Adrenal gland (tissue), 12 donors: ENCODE results near the gene DNPEP. TPM values are rescaled to one million over a fixed set of nuclear protein-coding genes. Genes with fewer than 3 reads are reported as not detected.

Source experiments
- DNase-seq, 7 donors: peaks; one replicate each; pipeline ENCODE4 v3.0.0-alpha.2; 2019 to 2020
- H3K27ac ChIP-seq, 5 donors: fragments of 200-600 bp; sonication (generic) in 4 of 5; 1 replicate in 3 of 5; 2 replicates in 2 of 5; pipeline versions ENCODE4 v1.5.1 to v1.8.0; 2016 to 2020; ENCODE audit warnings: mild to moderate bottlenecking in 1 of 5
- H3K27me3 ChIP-seq: fragments of 200-600 bp; 2 replicates; pipeline ENCODE4 v1.8.0; 2021
- H3K36me3 ChIP-seq, 2 donors: fragments of 200-600 bp; replicated peaks in 1 of 2; 1 replicate in 1 of 2; 2 replicates in 1 of 2; pipeline versions ENCODE4 v1.5.1 to v1.8.0; 2018 to 2022
- H3K4me1 ChIP-seq, 2 donors: fragments of 200-600 bp; replicated peaks in 1 of 2; 1 replicate in 1 of 2; 2 replicates in 1 of 2; pipeline versions ENCODE4 v1.5.1 to v1.8.0; 2018 to 2021
- H3K4me3 ChIP-seq, 4 donors: fragments of 200-600 bp; sonication (generic) in 3 of 4; one replicate each; pipeline ENCODE4 v1.5.1; 2016 to 2018
- H3K9me3 ChIP-seq, 3 donors: fragments of 200-600 bp; sonication (generic) in 1 of 3; replicated peaks in 1 of 3; 1 replicate in 2 of 3; 2 replicates in 1 of 3; pipeline versions ENCODE4 v1.5.1 to v1.8.0; 2016 to 2021
- CTCF ChIP-seq, 6 experiments: fragments of 450-650 bp in 4 of 6; fragments of 200-600 bp in 2 of 6; sonication (generic) in 1 of 6; IDR thresholded peaks; 1 replicate in 5 of 6; 2 replicates in 1 of 6; pipeline versions ENCODE4 v1.5.1 to v1.8.0; 2016 to 2021; ENCODE audit warnings: antibody characterized with exemption in 6 of 6, mild to moderate bottlenecking in 2 of 6, moderate library complexity in 1 of 6
- POLR2A ChIP-seq, 2 donors: fragments of 450-650 bp; IDR thresholded peaks; one replicate each; pipeline ENCODE4 v1.6.1; 2017; ENCODE audit warnings: antibody characterized with exemption in 2 of 2, mild to moderate bottlenecking in 2 of 2, moderate library complexity in 1 of 2
- WGBS, 4 donors: extraction: QIAGEN DNeasy Blood & Tissue Kit in 2 of 4; methylation state at CpG; one replicate each; pipeline versions ENCODE4 v1.1.5 to v1.1.7; 2013 to 2017; 5-methylcytosine and 5-hydroxymethylcytosine counted together
- intact Hi-C, 2 donors: fragments of 100-400 bp; cut with DNase I; formaldehyde crosslinking; loops; one replicate each; pipeline versions ENCODE4 v1.14.1 to v1.15.0; 2022 to 2023
- polyA plus RNA-seq, 3 donors: library from polyadenylated mRNA; stranded (reverse); fragments of 200-250 nt in 2 of 3; fragments of 350-450 nt in 1 of 3; fragmentation: Illumina TruSeq in 1 of 3; extraction: RNeasy Lipid Tissue Mini Kit (QIAGEN cat#74804) in 1 of 3; gene quantifications; one replicate each; pipeline ENCODE4 v1.2.3, GENCODE V29; 2013 to 2014
- total RNA-seq, 9 donors: library from RNA; depleted of rRNA in 4 of 9; stranded (reverse); fragments of >200 nt in 4 of 9; fragments of 120-200 nt in 1 of 9; fragmentation: NEBNext Ultra II Directional in 1 of 9; extraction: Animal tissue kit (Norgen Biotek cat#: 25700) in 1 of 9; gene quantifications; one replicate each; pipeline versions ENCODE4 v1.1.0 to v1.2.4, GENCODE V29; 2013 to 2023
- donor health status: healthy with polysubstance abuse.
- donor health status: Bipolar disorder and iron deficiency.
- donor health status: DM: yes; HTN: yes; CAD: no.
- donor health status: DM: no; HTN: no; CAD: no.
- donor health status: DM: no; HTN: no; CAD: no.
- donor health status: DM: yes; HTN: yes; CAD: no.

DNPEP gene
- total and polyA plus RNA-seq, 12 donors = 30.0 to 107 (median 53.5) TPM

GRCh38 chr2:219418155-219419011 lies 30.7 kb upstream of the DNPEP start, which contains the start of gene DES:
Gene DES (plus strand): TSS chr2:219418377. CDS start chr2:219418463, 86 bp downstream.
- H3K4me1 ChIP-seq = no peaks in the 10 kb centered on the region
- intact Hi-C loops = loop anchor here in 1 of 2 donors (5.0 kb wide), 1 partner anchor 209 kb away; the partner anchor contains the start of gene SLC4A3
- TF ChIP-seq POLR2A (IDR thresholded peaks at IDR 0.05) = no peak
- no peak for TF ChIP-seq CTCF (IDR thresholded peaks at IDR 0.05)
- WGBS, 4 donors = 5 to 16% (median 13%) methylated on average over 4 to 98 of the region's 98 CpGs
- no peak for DNase-seq
- H3K4me3 ChIP-seq = no peak within 1 kb of the TSS
- no peaks in the 10 kb centered on the region for H3K9me3 ChIP-seq
- peaks cover 16% of the 10 kb centered on the region for H3K27me3 ChIP-seq
- H3K36me3 ChIP-seq = no peaks in the 10 kb centered on the region
- H3K27ac ChIP-seq = no peak within 1 kb of the TSS

- H3K36me3 ChIP-seq = no peaks in the 10 kb centered on the region
- no peak for TF ChIP-seq POLR2A (IDR thresholded peaks at IDR 0.05)
- no peak for TF ChIP-seq CTCF (IDR thresholded peaks at IDR 0.05)
- no peaks in the 10 kb centered on the region for H3K4me1 ChIP-seq
- WGBS, 4 donors = 79 to 92% (median 84%) methylated on average over 2 to 9 of the region's 9 CpGs
- intact Hi-C loops = loop anchor here in 1 of 2 donors (5.0 kb wide), 1 partner anchor 210 kb away; the partner anchor contains the start of gene SLC4A3
- no peak overlapping the region for H3K27ac ChIP-seq
- DNase-seq = no peak
- H3K9me3 ChIP-seq = no peaks in the 10 kb centered on the region
- peaks cover 16% of the 10 kb centered on the region for H3K27me3 ChIP-seq
- H3K4me3 ChIP-seq = no peak overlapping the region
Observed at GRCh38 chr2:219417374-219417773, 29.7 kb upstream of the DNPEP start.

GRCh38 chr2:219416938-219417337 lies 29.2 kb upstream of the DNPEP start:
- no peaks in the 10 kb centered on the region for H3K36me3 ChIP-seq
- no peak overlapping the region for H3K27ac ChIP-seq
- no peak for TF ChIP-seq POLR2A (IDR thresholded peaks at IDR 0.05)
- TF ChIP-seq CTCF (IDR thresholded peaks at IDR 0.05) = no peak
- DNase-seq = no peak
- 84 to 91% (median 88%) methylated on average over 4 of the region's 4 CpGs for WGBS, 4 donors
- H3K9me3 ChIP-seq = no peaks in the 10 kb centered on the region
- no peaks in the 10 kb centered on the region for H3K4me1 ChIP-seq
- intact Hi-C loops = loop anchor here in 1 of 2 donors (5.0 kb wide), 1 partner anchor 210 kb away; the partner anchor contains the start of gene SLC4A3
- no peak overlapping the region for H3K4me3 ChIP-seq
- peaks cover 16% of the 10 kb centered on the region for H3K27me3 ChIP-seq

- TF ChIP-seq POLR2A (IDR thresholded peaks at IDR 0.05) = no peak
- no peak for TF ChIP-seq CTCF (IDR thresholded peaks at IDR 0.05)
- H3K27ac ChIP-seq = no peak overlapping the region
- no peaks in the 10 kb centered on the region for H3K4me1 ChIP-seq
- H3K36me3 ChIP-seq = no peaks in the 10 kb centered on the region
- peaks cover 16% of the 10 kb centered on the region for H3K27me3 ChIP-seq
- no peak overlapping the region for H3K4me3 ChIP-seq
- 51 to 71% (median 61%) methylated on average over 3 of the region's 3 CpGs for WGBS, 4 donors
- no peak for DNase-seq
- H3K9me3 ChIP-seq = no peaks in the 10 kb centered on the region
- intact Hi-C loops = loop anchor here in 1 of 2 donors (5.0 kb wide), 1 partner anchor 211 kb away; the partner anchor contains the start of gene SLC4A3
Observed at GRCh38 chr2:219416235-219416602, 28.5 kb upstream of the DNPEP start.
